Measurements from ENCODE around the gene ZNRF1.

DNA sequence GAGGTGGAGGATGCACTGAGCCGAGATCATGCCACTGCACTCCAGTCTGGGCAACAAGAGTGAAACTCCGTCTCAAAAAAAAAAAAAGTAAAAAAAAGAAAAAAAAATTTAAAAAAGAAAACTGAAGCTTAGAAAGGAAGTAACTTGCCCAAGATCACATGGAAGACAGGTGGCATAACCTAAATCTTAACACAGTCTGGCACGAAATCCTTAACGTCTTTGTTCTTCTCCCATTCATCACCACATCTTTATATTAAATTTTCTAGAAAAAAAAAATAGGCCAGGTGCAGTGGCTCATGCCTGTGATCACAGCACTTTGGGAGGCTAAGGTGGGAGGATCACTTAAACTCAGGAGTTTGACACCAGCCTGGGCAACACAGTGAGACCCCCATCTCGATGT is 23.2 kb upstream of the ZNRF1 start:
- TF ChIP-seq, protein P1, sequence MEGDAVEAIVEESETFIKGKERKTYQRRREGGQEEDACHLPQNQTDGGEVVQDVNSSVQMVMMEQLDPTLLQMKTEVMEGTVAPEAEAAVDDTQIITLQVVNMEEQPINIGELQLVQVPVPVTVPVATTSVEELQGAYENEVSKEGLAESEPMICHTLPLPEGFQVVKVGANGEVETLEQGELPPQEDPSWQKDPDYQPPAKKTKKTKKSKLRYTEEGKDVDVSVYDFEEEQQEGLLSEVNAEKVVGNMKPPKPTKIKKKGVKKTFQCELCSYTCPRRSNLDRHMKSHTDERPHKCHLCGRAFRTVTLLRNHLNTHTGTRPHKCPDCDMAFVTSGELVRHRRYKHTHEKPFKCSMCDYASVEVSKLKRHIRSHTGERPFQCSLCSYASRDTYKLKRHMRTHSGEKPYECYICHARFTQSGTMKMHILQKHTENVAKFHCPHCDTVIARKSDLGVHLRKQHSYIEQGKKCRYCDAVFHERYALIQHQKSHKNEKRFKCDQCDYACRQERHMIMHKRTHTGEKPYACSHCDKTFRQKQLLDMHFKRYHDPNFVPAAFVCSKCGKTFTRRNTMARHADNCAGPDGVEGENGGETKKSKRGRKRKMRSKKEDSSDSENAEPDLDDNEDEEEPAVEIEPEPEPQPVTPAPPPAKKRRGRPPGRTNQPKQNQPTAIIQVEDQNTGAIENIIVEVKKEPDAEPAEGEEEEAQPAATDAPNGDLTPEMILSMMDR (IDR thresholded peaks at IDR 0.05): no peak
- TF ChIP-seq POLR2AphosphoS5 (IDR thresholded peaks at IDR 0.05) (no peak), EP300 (IDR thresholded peaks at IDR 0.05) (no peak)
